SK-N-SH (cell line): Measurements from ENCODE around the gene CORO6. TPM values are rescaled to one million over a fixed set of nuclear protein-coding genes. Genes with fewer than 3 reads are reported as not detected.
A peak's percentile ranks its signal among the peaks of the same experiment; 100 is the strongest.

ENCODE experiments used
- EP300 ChIP-seq, 2 experiments: IDR thresholded peaks; 2 replicates each; pipeline versions ENCODE4 v1.4.0 to v1.6.1; 2012; ENCODE audit warnings: borderline replicate concordance in 1 of 2, low read depth in 1 of 2, low read length in 1 of 2
- EZH2phosphoT487 ChIP-seq: fragments of 200-600 bp; sonication (generic); IDR thresholded peaks from 2 replicates; pipeline ENCODE4 v1.6.1; 2017; ENCODE audit warnings: low read depth, mixed run types, mild to moderate bottlenecking, antibody characterized with exemption, moderate library complexity, borderline replicate concordance
- GATA2 ChIP-seq: sonication (generic); formaldehyde crosslinking; IDR thresholded peaks from 2 replicates; pipeline ENCODE4 v1.5.0; 2020; ENCODE audit warnings: mild to moderate bottlenecking, missing genetic modification reagents
- IRF3 ChIP-seq: fragments of 150-350 bp; IDR thresholded peaks from 2 replicates; pipeline ENCODE4 v1.6.1; 2016; ENCODE audit warnings: mild to moderate bottlenecking, low read depth, low read length
- JUND ChIP-seq: IDR thresholded peaks from 2 replicates; pipeline ENCODE4 v1.4.0; 2012
- MAX ChIP-seq: IDR thresholded peaks from 2 replicates; pipeline ENCODE4 v1.4.0; 2012; ENCODE audit warnings: low read depth
- MEF2A ChIP-seq: IDR thresholded peaks from 2 replicates; pipeline ENCODE4 v1.4.0; 2012; ENCODE audit warnings: low read depth, borderline replicate concordance
- PBX3 ChIP-seq: IDR thresholded peaks from 2 replicates; pipeline ENCODE4; 2012
- POLR2AphosphoS5 ChIP-seq: IDR thresholded peaks from 2 replicates; pipeline ENCODE4 v1.6.1; 2012; ENCODE audit warnings: low read depth, low read length
- RAD21 ChIP-seq: IDR thresholded peaks from 2 replicates; pipeline ENCODE4 v1.6.1; 2012; ENCODE audit warnings: mild to moderate bottlenecking, low read length
- SIN3A ChIP-seq: IDR thresholded peaks from 2 replicates; pipeline ENCODE4 v1.6.1; 2012; ENCODE audit warnings: low read depth, mild to moderate bottlenecking, low read length, moderate library complexity, borderline replicate concordance
- SMC3 ChIP-seq: IDR thresholded peaks from 2 replicates; pipeline ENCODE4 v1.6.1; 2012; ENCODE audit warnings: low read depth, low read length, improper control_type of control experiment
- TCF12 ChIP-seq: IDR thresholded peaks from 2 replicates; pipeline ENCODE4 v1.4.0; 2012
- TEAD4 ChIP-seq: IDR thresholded peaks from 2 replicates; pipeline ENCODE4 v1.4.0; 2012; ENCODE audit warnings: mild to moderate bottlenecking, borderline replicate concordance; ENCODE audit not compliant: insufficient read depth
- USF1 ChIP-seq: IDR thresholded peaks from 2 replicates; pipeline ENCODE4 v1.4.0; 2012; ENCODE audit warnings: low read depth, borderline replicate concordance
- ZBTB33 ChIP-seq: IDR thresholded peaks from 2 replicates; pipeline ENCODE4 v1.4.0; 2012; ENCODE audit warnings: low read depth, borderline replicate concordance
- polyA plus RNA-seq, 3 experiments: library from polyadenylated mRNA; depleted of rRNA; stranded (reverse); fragments of >200 nt; gene quantifications; 2 replicates each; pipeline ENCODE4 v1.2.3, GENCODE V29; 2012
- TF ChIP-seq, protein P1 (sequence below): fragments of 150-350 bp; IDR thresholded peaks from 2 replicates; pipeline ENCODE4 v1.6.1; 2017; ENCODE audit warnings: antibody characterized with exemption, low read length, low read depth, borderline replicate concordance
- TF ChIP-seq, protein P2 (sequence below): IDR thresholded peaks from 2 replicates; pipeline ENCODE4 v1.6.1; 2012; ENCODE audit warnings: mild to moderate bottlenecking, low read depth, low read length, moderate library complexity

CORO6 gene
- polyA plus RNA-seq, 1 of the 3 experiments (the other 2 are of a cell fraction): 18.4 TPM

GRCh38 chr17:29664743-29665480, 42.2 kb upstream of the CORO6 start (continued):
- TF ChIP-seq IRF3 (no peak), EZH2phosphoT487 (no peak), PBX3 (peak; percentile 73), TEAD4 (no peak), SIN3A (no peak), ZBTB33 (no peak), SMC3 (no peak), MEF2A (peak; percentile 42; the same call in 1 of the 2 replicates), EP300 (IDR thresholded peaks at IDR 0.05; ENCODE audit: borderline replicate concordance in 1 of 2, low read depth in 1 of 2, low read length in 1 of 2) (0 out of 4 replicates have a peak, but pooled peaks of 1 of the 2 experiments have one; percentile 25), USF1 (no peak), RAD21 (no peak), POLR2AphosphoS5 (0 out of 2 replicates have a peak, but pooled peaks have one; percentile 29), MAX (0 out of 2 replicates have a peak, but pooled peaks have one; percentile 22), JUND (peak; percentile 69), GATA2 (CRISPR knock-in tag) (no peak), TCF12 (peak; percentile 53)
- TF ChIP-seq, protein P1, sequence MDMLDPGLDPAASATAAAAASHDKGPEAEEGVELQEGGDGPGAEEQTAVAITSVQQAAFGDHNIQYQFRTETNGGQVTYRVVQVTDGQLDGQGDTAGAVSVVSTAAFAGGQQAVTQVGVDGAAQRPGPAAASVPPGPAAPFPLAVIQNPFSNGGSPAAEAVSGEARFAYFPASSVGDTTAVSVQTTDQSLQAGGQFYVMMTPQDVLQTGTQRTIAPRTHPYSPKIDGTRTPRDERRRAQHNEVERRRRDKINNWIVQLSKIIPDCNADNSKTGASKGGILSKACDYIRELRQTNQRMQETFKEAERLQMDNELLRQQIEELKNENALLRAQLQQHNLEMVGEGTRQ: no peak
- TF ChIP-seq, protein P2, sequence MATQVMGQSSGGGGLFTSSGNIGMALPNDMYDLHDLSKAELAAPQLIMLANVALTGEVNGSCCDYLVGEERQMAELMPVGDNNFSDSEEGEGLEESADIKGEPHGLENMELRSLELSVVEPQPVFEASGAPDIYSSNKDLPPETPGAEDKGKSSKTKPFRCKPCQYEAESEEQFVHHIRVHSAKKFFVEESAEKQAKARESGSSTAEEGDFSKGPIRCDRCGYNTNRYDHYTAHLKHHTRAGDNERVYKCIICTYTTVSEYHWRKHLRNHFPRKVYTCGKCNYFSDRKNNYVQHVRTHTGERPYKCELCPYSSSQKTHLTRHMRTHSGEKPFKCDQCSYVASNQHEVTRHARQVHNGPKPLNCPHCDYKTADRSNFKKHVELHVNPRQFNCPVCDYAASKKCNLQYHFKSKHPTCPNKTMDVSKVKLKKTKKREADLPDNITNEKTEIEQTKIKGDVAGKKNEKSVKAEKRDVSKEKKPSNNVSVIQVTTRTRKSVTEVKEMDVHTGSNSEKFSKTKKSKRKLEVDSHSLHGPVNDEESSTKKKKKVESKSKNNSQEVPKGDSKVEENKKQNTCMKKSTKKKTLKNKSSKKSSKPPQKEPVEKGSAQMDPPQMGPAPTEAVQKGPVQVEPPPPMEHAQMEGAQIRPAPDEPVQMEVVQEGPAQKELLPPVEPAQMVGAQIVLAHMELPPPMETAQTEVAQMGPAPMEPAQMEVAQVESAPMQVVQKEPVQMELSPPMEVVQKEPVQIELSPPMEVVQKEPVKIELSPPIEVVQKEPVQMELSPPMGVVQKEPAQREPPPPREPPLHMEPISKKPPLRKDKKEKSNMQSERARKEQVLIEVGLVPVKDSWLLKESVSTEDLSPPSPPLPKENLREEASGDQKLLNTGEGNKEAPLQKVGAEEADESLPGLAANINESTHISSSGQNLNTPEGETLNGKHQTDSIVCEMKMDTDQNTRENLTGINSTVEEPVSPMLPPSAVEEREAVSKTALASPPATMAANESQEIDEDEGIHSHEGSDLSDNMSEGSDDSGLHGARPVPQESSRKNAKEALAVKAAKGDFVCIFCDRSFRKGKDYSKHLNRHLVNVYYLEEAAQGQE: no peak
